K562 (cell line): ENCODE data around the gene SRGAP3. TPM values are rescaled to one million over a fixed set of nuclear protein-coding genes. Genes with fewer than 3 reads are reported as not detected.

Source experiments
- ATAC-seq: fragments of 200-7000 bp; cut with Tn5 transposase; 3 replicates; pipeline ENCODE4 v1.9.1; 2020; ENCODE audit warnings: moderate library complexity
- BruUV-seq: library from RNA; stranded (reverse); fragments of 400-500 nt; replicated peaks from 2 replicates; lab custom pipeline; 2021; lab: Mats Ljungman, UMichigan
- CTCF ChIA-PET: fragments of 300-600 bp; formaldehyde crosslinking; extraction: SDS; loops from one replicate; lab custom pipeline; 2021; ENCODE audit warnings: low intra/inter-chr PET ratio; lab: Yijun Ruan, JAX
- POLR2A ChIA-PET: fragments of 300-600, 350-650 bp; sonication (Branson Sonifier 250); formaldehyde crosslinking; extraction: SDS; loops from one replicate; lab custom pipeline; 2021; ENCODE audit warnings: antibody characterized with exemption, inconsistent platforms; lab: Yijun Ruan, JAX
- DNase-seq, 4 experiments: peaks; one replicate each; pipeline versions ENCODE4 v3.0.0 to v3.0.0-alpha.2; 2011 to 2018; ENCODE audit warnings: low spot score in 3 of 4, mixed read lengths in 3 of 4; ENCODE audit errors: extremely low read depth in 1 of 4
- FAIRE-seq: peaks from 2 replicates; lab custom pipeline; 2011; peaks lifted over from hg19 to GRCh38; lab: Jason Lieb, UNC
- H2AFZ ChIP-seq: 2 replicates; pipeline ENCODE4 v1.6.0; 2011; ENCODE audit warnings: low read depth, low read length, control low read depth, inconsistent platforms
- H3K27ac ChIP-seq: fragments of 200-600 bp; 3 replicates; pipeline ENCODE4 v1.8.0; 2011; ENCODE audit warnings: low read depth, mild to moderate bottlenecking, control low read depth, inconsistent platforms, low read length, moderate library complexity, mixed read lengths; ENCODE audit errors: extremely low read depth
- H3K27me3 ChIP-seq, 2 experiments: fragments of 300-600 bp in 1 of 2; 2 replicates in 1 of 2; 3 replicates in 1 of 2; pipeline versions ENCODE4 v1.6.0 to v1.8.0; 2011; ENCODE audit warnings: inconsistent platforms in 2 of 2, low read length in 2 of 2, mild to moderate bottlenecking in 1 of 2, mixed read lengths in 1 of 2, moderate library complexity in 1 of 2; ENCODE audit not compliant: control insufficient read depth in 2 of 2, insufficient read depth in 2 of 2
- H3K36me3 ChIP-seq: fragments of 300-600 bp; 3 replicates; pipeline ENCODE4 v1.8.0; 2011; ENCODE audit warnings: mild to moderate bottlenecking, low read length, inconsistent platforms; ENCODE audit not compliant: control insufficient read depth, insufficient read depth
- H3K4me1 ChIP-seq, 2 experiments: fragments of 200-600 bp in 1 of 2; replicated peaks in 1 of 2; 2 replicates in 1 of 2; 3 replicates in 1 of 2; pipeline versions ENCODE4 v1.5.1 to v1.8.0; 2011; ENCODE audit warnings: inconsistent platforms in 2 of 2, low read length in 2 of 2, mild to moderate bottlenecking in 1 of 2, mixed read lengths in 1 of 2, moderate library complexity in 1 of 2; ENCODE audit not compliant: control insufficient read depth in 2 of 2, insufficient read depth in 2 of 2
- H3K4me2 ChIP-seq: 2 replicates; pipeline ENCODE4 v1.6.1; 2011; ENCODE audit warnings: low read length, control low read depth, inconsistent platforms, mixed read lengths; ENCODE audit not compliant: insufficient read depth
- H3K4me3 ChIP-seq: fragments of 200-600 bp; sonication (generic), shearing (Covaris generic); 2 replicates; pipeline ENCODE4 v1.5.1; 2016; ENCODE audit warnings: control low read depth, inconsistent platforms
- H3K79me2 ChIP-seq: fragments of 200-600 bp; 3 replicates; pipeline ENCODE4 v1.8.0; 2011; ENCODE audit warnings: low read length, inconsistent platforms; ENCODE audit not compliant: control insufficient read depth, insufficient read depth
- H3K9ac ChIP-seq, 2 experiments: 2 replicates each; pipeline versions ENCODE4 v1.6.0 to v1.6.1; 2011; ENCODE audit warnings: low read depth in 2 of 2, low read length in 2 of 2, control low read depth in 1 of 2, inconsistent platforms in 1 of 2, mild to moderate bottlenecking in 1 of 2, mixed read lengths in 1 of 2; ENCODE audit not compliant: insufficient read depth in 1 of 2
- H3K9me1 ChIP-seq: one replicate; pipeline ENCODE4 v1.6.0; 2011; ENCODE audit warnings: inconsistent platforms, mild to moderate bottlenecking, low read length, moderate library complexity; ENCODE audit not compliant: control insufficient read depth, insufficient read depth
- H3K9me3 ChIP-seq: replicated peaks from 2 replicates; pipeline ENCODE4 v1.5.1; 2011; ENCODE audit warnings: low read depth, low read length, inconsistent platforms; ENCODE audit not compliant: control insufficient read depth, insufficient read depth
- H4K20me1 ChIP-seq: replicated peaks from 2 replicates; pipeline ENCODE4 v1.6.1; 2011; ENCODE audit warnings: low read length, inconsistent platforms, mixed read lengths; ENCODE audit not compliant: control insufficient read depth, insufficient read depth
- E2F5 ChIP-seq: sonication (generic); formaldehyde crosslinking; IDR thresholded peaks from 2 replicates; pipeline ENCODE4 v1.8.0; 2022; ENCODE audit warnings: mild to moderate bottlenecking, missing genetic modification reagents
- HBP1 ChIP-seq: fragments of 450-650 bp; formaldehyde crosslinking; IDR thresholded peaks from 2 replicates; pipeline ENCODE4 v1.4.0; 2022; ENCODE audit warnings: missing genetic modification characterization
- MGA ChIP-seq: fragments of 450-650 bp; IDR thresholded peaks from 2 replicates; pipeline ENCODE4 v1.6.1; 2016; ENCODE audit warnings: mild to moderate bottlenecking, moderate library complexity
- TBL1XR1 ChIP-seq, 2 experiments: IDR thresholded peaks; 2 replicates each; pipeline ENCODE4 v1.6.1; 2012; ENCODE audit warnings: improper control_type of control experiment in 2 of 2, low read length in 2 of 2, mild to moderate bottlenecking in 1 of 2
- ZNF347 ChIP-seq: fragments of 450-650 bp; formaldehyde crosslinking; IDR thresholded peaks from 2 replicates; pipeline ENCODE4 v1.4.0; 2020; ENCODE audit warnings: low read depth, mild to moderate bottlenecking, moderate library complexity
- WGBS: fragments of 100-300 bp; shearing (Covaris generic); methylation state at CpG from one replicate; pipeline ENCODE4 v1.1.6; 2016; ENCODE audit warnings: low coverage, mixed read lengths; ENCODE audit not compliant: insufficient coverage; ENCODE audit errors: missing lambda C conversion rate; 5-methylcytosine and 5-hydroxymethylcytosine counted together
- in situ Hi-C: fragments of 300-500 bp; cut with MboI; formaldehyde crosslinking; loops from 4 replicates; pipeline ENCODE4 v1.15.0; 2018; ENCODE audit warnings: inconsistent platforms, mixed read lengths
- intact Hi-C: fragments of 100-400 bp; cut with micrococcal nuclease; formaldehyde crosslinking; loops from 2 replicates; pipeline ENCODE4 v1.14.2; 2022
- polyA plus RNA-seq, 8 experiments: library from polyadenylated mRNA; depleted of rRNA in 4 of 8; stranded (reverse) in 5 of 8; unstranded in 3 of 8; fragments of >200 nt; fragmentation: Nextera tagmentation in 2 of 8; fragmentation: Illumina TruSeq in 1 of 8; extraction: Ambion mirVana in 2 of 8; extraction: Trizol in 1 of 8; gene quantifications; 2 replicates each; pipeline versions ENCODE4 v1.2.1 to v1.2.3, GENCODE V29; 2011 to 2014; ENCODE audit warnings: inconsistent platforms in 1 of 8, missing spikeins in 1 of 8
- total RNA-seq, 7 experiments: library from RNA; depleted of rRNA in 6 of 7; stranded (reverse); fragments of >200 nt in 6 of 7; fragmentation: Illumina TruSeq in 2 of 7; extraction: Trizol in 2 of 7; gene quantifications; 2 replicates each; pipeline versions ENCODE4 v1.2.1 to v1.2.3, GENCODE V29; 2011 to 2021; ENCODE audit warnings: low replicate concordance in 1 of 7

Gene SRGAP3
- total and polyA plus RNA-seq, 9 of the 15 experiments (the other 6 are each of a cell fraction or from before 2014, with no cell fraction given), result 0.11 to 0.85 (median 0.35) TPM; not detected in 2

DNA sequence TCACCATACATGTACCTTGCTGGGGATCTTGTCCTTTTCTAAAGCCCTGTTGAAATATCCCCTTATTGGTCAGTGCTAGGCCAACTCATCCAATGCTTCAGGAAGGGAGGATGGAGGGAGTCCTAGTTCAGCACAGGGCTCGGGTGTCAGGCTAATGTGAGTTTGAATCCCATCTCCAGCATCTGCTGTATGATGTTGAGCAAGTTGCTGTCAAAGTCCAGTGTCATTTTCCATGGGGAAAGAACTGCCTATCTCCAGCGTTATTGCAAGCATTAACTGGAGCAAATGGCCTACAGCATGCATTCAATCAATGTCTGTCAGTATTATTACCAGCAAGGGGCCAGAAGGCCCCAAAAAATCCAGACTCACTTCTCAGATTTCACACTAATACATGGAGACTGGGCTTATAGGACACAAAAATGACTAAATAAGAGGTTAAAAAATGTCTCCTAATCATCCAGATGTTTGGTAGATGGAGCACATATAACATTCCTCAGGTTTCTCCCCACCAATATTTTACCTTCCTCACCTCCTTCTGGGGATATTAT is 40.8 kb downstream of the SRGAP3 start (continued):
- TF ChIP-seq E2F5 (CRISPR knock-in tag), result no peak
- TF ChIP-seq, all 486 proteins: peak for 0

DNA sequence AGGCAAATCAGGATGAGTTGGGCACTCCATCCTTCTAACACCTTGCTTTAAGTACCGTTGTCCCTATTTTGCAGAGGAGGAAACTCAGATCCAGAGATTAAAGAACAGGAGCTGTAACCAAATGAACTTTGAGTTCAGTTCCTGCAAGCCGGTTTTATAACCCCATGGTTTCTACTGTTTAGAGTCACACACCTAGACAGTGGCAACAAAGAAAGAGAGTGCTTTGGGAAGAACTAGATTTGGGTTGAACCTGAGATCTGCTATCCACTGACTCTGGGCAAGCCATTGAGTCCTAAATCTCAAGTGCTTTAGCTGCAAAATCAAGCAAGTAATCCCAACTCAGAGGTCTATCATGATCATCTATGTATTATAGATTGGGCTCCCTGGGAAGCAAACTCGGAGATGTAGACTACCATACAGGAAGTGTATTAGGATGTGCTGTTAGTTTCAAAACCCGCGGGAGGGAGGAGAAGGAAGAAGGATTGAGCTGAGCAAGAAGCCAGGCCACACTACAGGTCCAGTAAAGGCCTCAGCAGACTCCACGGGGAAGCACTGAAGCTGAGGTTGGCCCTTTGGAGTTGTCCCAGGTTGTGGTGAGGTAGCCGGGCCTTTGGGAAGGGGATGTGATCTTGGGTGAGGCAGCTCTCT is 42.2 kb downstream of the SRGAP3 start:
- peaks cover 15 to 34% of the 10 kb centered on the region in 2 experiments for H3K27me3 ChIP-seq
- intact Hi-C loops (no loop called here), in situ Hi-C loops (no loop called here)
- FAIRE-seq (no peak), DNase-seq (no peak), ATAC-seq (no peak)
- H4K20me1 ChIP-seq, result no peaks in the 10 kb centered on the region
- 0% methylated on average over 7 of the region's 7 CpGs for WGBS
- H2AFZ ChIP-seq, result no peak overlapping the region
- no peak overlapping the region for H3K27ac ChIP-seq
- H3K9me1 ChIP-seq, result no peaks in the 10 kb centered on the region
- H3K4me2 ChIP-seq, result no peak overlapping the region
- H3K36me3 ChIP-seq, result no peaks in the 10 kb centered on the region
- CTCF ChIA-PET, result no interaction called here
- H3K4me1 ChIP-seq, result peaks cover 4 to 6% of the 10 kb centered on the region in 2 experiments
- no TSS peak for BruUV-seq
- no peak overlapping the region for H3K4me3 ChIP-seq
- H3K9me3 ChIP-seq, result no peaks in the 10 kb centered on the region
- H3K9ac ChIP-seq, result no peak overlapping the region
- no peaks in the 10 kb centered on the region for H3K79me2 ChIP-seq
- POLR2A ChIA-PET, result interaction anchor here (0.9 to 1.5 kb wide), 3 partner anchors 13 to 483 kb away, joined by 3 to 4 read pairs (median 3); no protein-coding TSS in a partner anchor
- TF ChIP-seq TBL1XR1 (IDR thresholded peaks at IDR 0.05; ENCODE audit: low read length in 2 of 2) (no peak), HBP1 (no peak), MGA (no peak), ZNF347 (CRISPR knock-in tag) (no peak)
